ENCODE measurements around the gene HS3ST5.

HS3ST5 gene, protein sequence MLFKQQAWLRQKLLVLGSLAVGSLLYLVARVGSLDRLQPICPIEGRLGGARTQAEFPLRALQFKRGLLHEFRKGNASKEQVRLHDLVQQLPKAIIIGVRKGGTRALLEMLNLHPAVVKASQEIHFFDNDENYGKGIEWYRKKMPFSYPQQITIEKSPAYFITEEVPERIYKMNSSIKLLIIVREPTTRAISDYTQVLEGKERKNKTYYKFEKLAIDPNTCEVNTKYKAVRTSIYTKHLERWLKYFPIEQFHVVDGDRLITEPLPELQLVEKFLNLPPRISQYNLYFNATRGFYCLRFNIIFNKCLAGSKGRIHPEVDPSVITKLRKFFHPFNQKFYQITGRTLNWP

GRCh38 chr6:114342826-114343781 lies at the start of gene HS3ST5:
Gene HS3ST5 (minus strand): TSS chr6:114343023. CDS start chr6:114062845, 280,178 bp downstream.
- no peak for DNase-seq (ENCODE audit: low read depth, low spot score)
- H3K27me3 ChIP-seq (ENCODE audit: control insufficient read depth, insufficient read depth, low read length), result no peaks in the 10 kb centered on the region
- H3K9me3 ChIP-seq (ENCODE audit: control insufficient read depth, insufficient read depth, low read length), result no peaks in the 10 kb centered on the region
- H3K36me3 ChIP-seq (ENCODE audit: control insufficient read depth, insufficient read depth, low read length), result no peaks in the 10 kb centered on the region
- peaks cover 2% of the 10 kb centered on the region; the same call in 1 of the 2 replicates for H3K4me1 ChIP-seq (ENCODE audit: control insufficient read depth, insufficient read depth, low read length)
- WGBS (ENCODE audit: insufficient coverage, insufficient read length), result no CpG with 5 or more reads among the region's 73 CpGs
- no peak within 1 kb of the TSS for H3K27ac ChIP-seq (ENCODE audit: low read length)
- H3K4me3 ChIP-seq (ENCODE audit: low read length), result peak within 1 kb of the TSS; percentile 82

DNA sequence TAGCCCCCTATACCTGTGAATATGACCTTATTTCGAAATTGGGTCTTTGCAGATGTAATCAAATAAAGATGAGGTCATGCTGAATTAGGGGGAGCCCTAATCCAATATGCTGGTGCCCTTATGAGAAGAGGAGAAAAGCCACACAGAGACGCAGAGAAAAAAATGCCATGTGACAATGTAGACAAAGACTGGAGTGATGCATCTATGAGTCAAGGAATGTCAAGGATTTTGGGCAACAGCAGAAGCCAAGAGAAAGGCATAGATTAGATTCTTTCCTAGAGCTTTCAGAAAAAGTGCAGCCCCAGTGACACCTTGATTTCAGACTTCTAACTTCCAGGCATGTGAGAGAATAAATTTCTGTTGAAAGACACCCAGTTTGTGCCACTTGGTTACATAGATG lies 47.4 kb upstream of the HS3ST5 start:
- no CpG with 5 or more reads among the region's 2 CpGs for WGBS (ENCODE audit: insufficient coverage, insufficient read length)
- H3K36me3 ChIP-seq (ENCODE audit: control insufficient read depth, insufficient read depth, low read length), result no peaks in the 10 kb centered on the region
- peaks cover 2% of the 10 kb centered on the region; the same call in 1 of the 2 replicates for H3K4me1 ChIP-seq (ENCODE audit: control insufficient read depth, insufficient read depth, low read length)
- no peak overlapping the region for H3K27ac ChIP-seq (ENCODE audit: low read length)
- no peak overlapping the region for H3K4me3 ChIP-seq (ENCODE audit: low read length)
- DNase-seq (ENCODE audit: low read depth, low spot score), result no peak
- no peaks in the 10 kb centered on the region for H3K27me3 ChIP-seq (ENCODE audit: control insufficient read depth, insufficient read depth, low read length)
- no peaks in the 10 kb centered on the region for H3K9me3 ChIP-seq (ENCODE audit: control insufficient read depth, insufficient read depth, low read length)

GRCh38 chr6:114389111-114389510 lies 46.3 kb upstream of the HS3ST5 start:
- no peaks in the 10 kb centered on the region for H3K27me3 ChIP-seq (ENCODE audit: control insufficient read depth, insufficient read depth, low read length)
- no peak for DNase-seq (ENCODE audit: low read depth, low spot score)
- H3K27ac ChIP-seq (ENCODE audit: low read length), result no peak overlapping the region
- peaks cover 2% of the 10 kb centered on the region; the same call in 1 of the 2 replicates for H3K4me1 ChIP-seq (ENCODE audit: control insufficient read depth, insufficient read depth, low read length)
- H3K4me3 ChIP-seq (ENCODE audit: low read length), result no peak overlapping the region
- H3K36me3 ChIP-seq (ENCODE audit: control insufficient read depth, insufficient read depth, low read length), result no peaks in the 10 kb centered on the region
- H3K9me3 ChIP-seq (ENCODE audit: control insufficient read depth, insufficient read depth, low read length), result no peaks in the 10 kb centered on the region

DNA sequence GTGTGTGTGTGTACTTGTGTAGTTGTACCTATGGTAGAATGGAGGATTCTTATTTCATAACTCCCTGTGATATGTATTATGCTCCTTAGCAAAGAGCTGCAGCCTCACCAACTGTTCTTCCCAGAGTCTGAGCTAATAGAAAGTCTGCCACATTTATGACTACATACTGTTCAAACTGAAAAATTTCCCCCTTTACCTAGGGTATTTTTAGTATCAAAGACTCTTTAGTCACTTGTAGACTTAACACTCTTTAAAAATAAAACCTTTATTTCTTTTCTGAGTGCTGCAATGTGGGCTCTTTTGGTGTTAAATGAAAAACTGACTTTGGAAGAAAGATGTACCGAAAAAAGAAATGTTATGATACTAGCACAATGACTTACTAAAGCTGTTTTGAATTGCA lies 39.6 kb upstream of the HS3ST5 start:
- no peak overlapping the region for H3K27ac ChIP-seq (ENCODE audit: low read length)
- no peaks in the 10 kb centered on the region for H3K27me3 ChIP-seq (ENCODE audit: control insufficient read depth, insufficient read depth, low read length)
- no peaks in the 10 kb centered on the region for H3K9me3 ChIP-seq (ENCODE audit: control insufficient read depth, insufficient read depth, low read length)
- no CpG with 5 or more reads among the region's 1 CpG for WGBS (ENCODE audit: insufficient coverage, insufficient read length)
- no peak overlapping the region for H3K4me3 ChIP-seq (ENCODE audit: low read length)
- peaks cover 2% of the 10 kb centered on the region; the same call in 1 of the 2 replicates for H3K4me1 ChIP-seq (ENCODE audit: control insufficient read depth, insufficient read depth, low read length)
- no peak for DNase-seq (ENCODE audit: low read depth, low spot score)
- no peaks in the 10 kb centered on the region for H3K36me3 ChIP-seq (ENCODE audit: control insufficient read depth, insufficient read depth, low read length)

GRCh38 chr6:114377881-114378280 lies 35.1 kb upstream of the HS3ST5 start:
- 100% methylated on average over 3 of the region's 3 CpGs for WGBS (ENCODE audit: insufficient coverage, insufficient read length)

GRCh38 chr6:114376611-114377175 lies 33.9 kb upstream of the HS3ST5 start:
- no CpG with 5 or more reads among the region's 2 CpGs for WGBS (ENCODE audit: insufficient coverage, insufficient read length)
- Histone ChIP-seq H3K9me3 (ENCODE audit: control insufficient read depth, insufficient read depth, low read length) (no peaks in the 10 kb centered on the region), H3K27me3 (ENCODE audit: control insufficient read depth, insufficient read depth, low read length) (no peaks in the 10 kb centered on the region), H3K36me3 (ENCODE audit: control insufficient read depth, insufficient read depth, low read length) (no peaks in the 10 kb centered on the region), H3K4me3 (ENCODE audit: low read length) (no peak overlapping the region), H3K4me1 (ENCODE audit: control insufficient read depth, insufficient read depth, low read length) (no peaks in the 10 kb centered on the region), H3K27ac (ENCODE audit: low read length) (no peak overlapping the region)
- DNase-seq (ENCODE audit: low read depth, low spot score), result no peak

More at GRCh38 chr6:114377881-114378280, 35.1 kb upstream of the HS3ST5 start:
- no peaks in the 10 kb centered on the region for H3K9me3 ChIP-seq (ENCODE audit: control insufficient read depth, insufficient read depth, low read length)
- no peak overlapping the region for H3K4me3 ChIP-seq (ENCODE audit: low read length)
- DNase-seq (ENCODE audit: low read depth, low spot score), result no peak
- no peaks in the 10 kb centered on the region for H3K27me3 ChIP-seq (ENCODE audit: control insufficient read depth, insufficient read depth, low read length)
- no peak overlapping the region for H3K27ac ChIP-seq (ENCODE audit: low read length)
- H3K36me3 ChIP-seq (ENCODE audit: control insufficient read depth, insufficient read depth, low read length), result no peaks in the 10 kb centered on the region
- no peaks in the 10 kb centered on the region for H3K4me1 ChIP-seq (ENCODE audit: control insufficient read depth, insufficient read depth, low read length)

- WGBS (ENCODE audit: insufficient coverage, insufficient read length), result no CpG with 5 or more reads among the region's 1 CpG
- DNase-seq (ENCODE audit: low read depth, low spot score), result no peak
- Histone ChIP-seq H3K27me3 (ENCODE audit: control insufficient read depth, insufficient read depth, low read length) (no peaks in the 10 kb centered on the region), H3K4me3 (ENCODE audit: low read length) (no peak overlapping the region), H3K9me3 (ENCODE audit: control insufficient read depth, insufficient read depth, low read length) (no peaks in the 10 kb centered on the region), H3K27ac (ENCODE audit: low read length) (no peak overlapping the region), H3K36me3 (ENCODE audit: control insufficient read depth, insufficient read depth, low read length) (no peaks in the 10 kb centered on the region), H3K4me1 (ENCODE audit: control insufficient read depth, insufficient read depth, low read length) (no peaks in the 10 kb centered on the region)
These were observed 32.8 kb upstream of the HS3ST5 start for GRCh38 chr6:114375541-114376192.

DNA sequence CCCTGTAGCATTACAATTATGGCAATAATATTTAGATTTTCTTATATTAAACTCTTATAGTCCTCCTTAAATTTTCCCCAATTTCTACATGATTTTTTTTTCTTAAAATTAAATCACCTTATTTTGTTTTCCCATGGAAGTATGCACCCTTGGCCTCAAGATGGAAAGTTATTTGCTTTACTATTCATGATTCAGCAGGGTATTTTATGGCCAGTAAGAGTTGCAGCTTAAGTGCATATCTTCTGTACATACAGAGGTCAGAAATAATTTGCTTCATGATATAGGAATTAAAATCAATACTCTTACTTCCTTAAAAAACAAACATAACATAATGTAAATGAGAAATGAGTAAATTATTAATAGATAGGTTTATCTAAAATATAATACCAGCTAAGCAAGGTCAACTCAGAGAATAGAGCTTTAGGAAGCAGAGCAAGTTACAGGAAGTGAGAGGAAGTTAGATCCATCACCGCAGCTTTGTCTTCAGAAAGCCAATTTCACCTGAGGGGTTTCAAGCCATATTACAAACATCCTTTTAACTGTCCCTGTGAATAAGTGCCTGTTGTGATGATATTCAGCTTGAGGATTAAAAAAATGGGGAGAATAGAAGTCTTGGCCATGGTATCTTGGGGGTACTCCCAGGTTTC lies 24.6 kb upstream of the HS3ST5 start:
- WGBS (ENCODE audit: insufficient coverage, insufficient read length), result no CpG with 5 or more reads among the region's 1 CpG
- Histone ChIP-seq H3K27me3 (ENCODE audit: control insufficient read depth, insufficient read depth, low read length) (no peaks in the 10 kb centered on the region), H3K4me1 (ENCODE audit: control insufficient read depth, insufficient read depth, low read length) (no peaks in the 10 kb centered on the region; the same call in 1 of the 2 replicates), H3K36me3 (ENCODE audit: control insufficient read depth, insufficient read depth, low read length) (no peaks in the 10 kb centered on the region), H3K27ac (ENCODE audit: low read length) (no peak overlapping the region), H3K4me3 (ENCODE audit: low read length) (no peak overlapping the region), H3K9me3 (ENCODE audit: control insufficient read depth, insufficient read depth, low read length) (no peaks in the 10 kb centered on the region)
- no peak for DNase-seq (ENCODE audit: low read depth, low spot score)

DNA sequence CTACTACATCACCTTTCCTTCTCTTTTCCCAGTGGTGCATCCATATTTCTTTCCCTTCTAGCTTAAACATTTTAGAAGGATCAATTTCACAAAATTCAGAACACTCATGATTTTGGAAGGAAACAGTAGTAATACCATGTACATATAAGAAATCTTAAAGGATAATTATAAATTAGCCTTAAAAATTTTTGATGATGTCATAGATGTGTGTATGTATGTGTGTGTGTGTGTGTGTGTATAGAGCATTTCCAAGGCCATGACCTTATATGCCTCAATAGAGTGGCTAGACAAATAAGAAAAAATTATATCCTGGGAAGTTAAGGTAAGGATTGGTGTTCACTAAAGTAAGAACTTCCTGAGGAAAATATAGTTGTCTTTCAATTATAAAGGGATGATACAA lies 24.1 kb upstream of the HS3ST5 start:
- Histone ChIP-seq H3K9me3 (ENCODE audit: control insufficient read depth, insufficient read depth, low read length) (no peaks in the 10 kb centered on the region), H3K27ac (ENCODE audit: low read length) (no peak overlapping the region), H3K4me1 (ENCODE audit: control insufficient read depth, insufficient read depth, low read length) (no peaks in the 10 kb centered on the region; the same call in 1 of the 2 replicates), H3K36me3 (ENCODE audit: control insufficient read depth, insufficient read depth, low read length) (no peaks in the 10 kb centered on the region), H3K27me3 (ENCODE audit: control insufficient read depth, insufficient read depth, low read length) (no peaks in the 10 kb centered on the region), H3K4me3 (ENCODE audit: low read length) (no peak overlapping the region)
- no peak for DNase-seq (ENCODE audit: low read depth, low spot score)
